Mononuclear cell (primary cell): ENCODE data around the gene MTMR3. TPM values are rescaled to one million over a fixed set of nuclear protein-coding genes. Genes with fewer than 3 reads are reported as not detected.
"Not testable (repeated sequence)": the region's sequence is repeated elsewhere in the genome, so short reads cannot be mapped to it uniquely, and the experiment has no call there.

Source experiments
- H3K27me3 ChIP-seq: 2 replicates; pipeline ENCODE4 v1.6.0; 2011; ENCODE audit warnings: low read length, control low read depth; ENCODE audit not compliant: insufficient read depth
- H3K4me1 ChIP-seq: 2 replicates; pipeline ENCODE4 v1.5.1; 2011; ENCODE audit warnings: mild to moderate bottlenecking, low read length, control low read depth; ENCODE audit not compliant: insufficient read depth
- H3K4me3 ChIP-seq: 2 replicates; pipeline ENCODE4 v1.5.1; 2011; ENCODE audit warnings: mild to moderate bottlenecking, low read length, moderate library complexity
- H3K9me3 ChIP-seq: 2 replicates; pipeline ENCODE4 v1.5.1; 2011; ENCODE audit warnings: low read depth, mild to moderate bottlenecking, control low read depth, low read length
- total RNA-seq: library from RNA; depleted of rRNA; stranded (reverse); fragments of >200 nt; gene quantifications from one replicate; pipeline ENCODE4 v1.2.3, GENCODE V29; 2012

The MTMR3 gene
- total RNA-seq, 1 donor = 79.0 TPM

- Histone ChIP-seq H3K4me3 (no peak overlapping the region), H3K27me3 (no peaks in the 10 kb centered on the region), H3K9me3 (no peaks in the 10 kb centered on the region), H3K4me1 (no peaks in the 10 kb centered on the region)
Measured at GRCh38 chr22:30057375-30057774, 174.4 kb downstream of the MTMR3 start.

GRCh38 chr22:30059346-30060020 lies 176.5 kb downstream of the MTMR3 start:
- not testable (repeated sequence) for H3K9me3 ChIP-seq, H3K4me1 ChIP-seq, H3K27me3 ChIP-seq, H3K4me3 ChIP-seq

- not testable (repeated sequence) for H3K4me1 ChIP-seq, H3K27me3 ChIP-seq, H3K4me3 ChIP-seq
Measured at GRCh38 chr22:30061094-30061493, 178.1 kb downstream of the MTMR3 start.

GRCh38 chr22:30062259-30062658 lies 179.3 kb downstream of the MTMR3 start:
- Histone ChIP-seq H3K4me3 (no peak overlapping the region), H3K4me1 (no peaks in the 10 kb centered on the region), H3K9me3 (peaks cover 12% of the 10 kb centered on the region), H3K27me3 (peaks cover 6% of the 10 kb centered on the region)

More at GRCh38 chr22:30061094-30061493, 178.1 kb downstream of the MTMR3 start:
- H3K9me3 ChIP-seq = peaks cover 12% of the 10 kb centered on the region

- Histone ChIP-seq H3K4me3 (no peak overlapping the region), H3K27me3 (peaks cover 6% of the 10 kb centered on the region), H3K4me1 (no peaks in the 10 kb centered on the region), H3K9me3 (peaks cover 12% of the 10 kb centered on the region)
Measured at GRCh38 chr22:30062950-30063349, 180.0 kb downstream of the MTMR3 start.

- H3K9me3 ChIP-seq = peaks cover 12% of the 10 kb centered on the region
- no peak overlapping the region for H3K4me3 ChIP-seq
- H3K4me1 ChIP-seq = no peaks in the 10 kb centered on the region
- peaks cover 6% of the 10 kb centered on the region for H3K27me3 ChIP-seq
Measured at GRCh38 chr22:30064172-30064571, 181.2 kb downstream of the MTMR3 start.

GRCh38 chr22:30073743-30074142 lies 190.8 kb downstream of the MTMR3 start:
- Histone ChIP-seq H3K9me3 (no peaks in the 10 kb centered on the region), H3K4me1 (no peaks in the 10 kb centered on the region), H3K4me3 (no peak overlapping the region), H3K27me3 (peaks cover 11% of the 10 kb centered on the region)

GRCh38 chr22:30074147-30074546 lies 191.2 kb downstream of the MTMR3 start:
- H3K4me3 ChIP-seq = no peak overlapping the region

GRCh38 chr22:30074994-30075393 lies 192.0 kb downstream of the MTMR3 start:
- H3K4me1 ChIP-seq = peaks cover 2% of the 10 kb centered on the region
- H3K4me3 ChIP-seq = no peak overlapping the region
- H3K27me3 ChIP-seq = peaks cover 14% of the 10 kb centered on the region
- H3K9me3 ChIP-seq = no peaks in the 10 kb centered on the region

More at GRCh38 chr22:30074147-30074546, 191.2 kb downstream of the MTMR3 start:
- Histone ChIP-seq H3K27me3 (peaks cover 13% of the 10 kb centered on the region), H3K9me3 (no peaks in the 10 kb centered on the region), H3K4me1 (no peaks in the 10 kb centered on the region)

- H3K9me3 ChIP-seq = no peaks in the 10 kb centered on the region
- no peak overlapping the region for H3K4me3 ChIP-seq
- H3K4me1 ChIP-seq = peaks cover 6% of the 10 kb centered on the region
- peaks cover 11% of the 10 kb centered on the region for H3K27me3 ChIP-seq
Measured at GRCh38 chr22:30077279-30077880, 194.4 kb downstream of the MTMR3 start.

GRCh38 chr22:30078320-30079311 lies 195.6 kb downstream of the MTMR3 start:
- Histone ChIP-seq H3K27me3 (peaks cover 11% of the 10 kb centered on the region), H3K4me1 (peaks cover 6% of the 10 kb centered on the region), H3K4me3 (no peak overlapping the region), H3K9me3 (no peaks in the 10 kb centered on the region)

GRCh38 chr22:30079952-30080533 lies 197.1 kb downstream of the MTMR3 start, which contains the start of gene HORMAD2:
HORMAD2 (plus strand) TSS chr22:30080464; CDS start chr22:30093953, 13,489 bp downstream.
- no peak within 1 kb of the TSS for H3K4me3 ChIP-seq
- peaks cover 11% of the 10 kb centered on the region for H3K27me3 ChIP-seq

More at GRCh38 chr22:30079952-30080533, 197.1 kb downstream of the MTMR3 start, which contains the start of gene HORMAD2:
- H3K4me1 ChIP-seq = peaks cover 6% of the 10 kb centered on the region
- no peaks in the 10 kb centered on the region for H3K9me3 ChIP-seq
